Activated T-helper 9 cell treated with anti-CD3 and anti-CD28 coated beads, Interleukin-2, amount 50 U/mL, for 16 hours (primary cell): ENCODE measurements around the gene SDHAF1.
"Not testable (repeated sequence)": the region's sequence is repeated elsewhere in the genome, so short reads cannot be mapped to it uniquely, and the experiment has no call there.

Experiments
- DNase-seq: peaks from one replicate; pipeline ENCODE4 v3.0.0-alpha.2; 2020; ENCODE audit warnings: low read depth

Gene SDHAF1

DNA sequence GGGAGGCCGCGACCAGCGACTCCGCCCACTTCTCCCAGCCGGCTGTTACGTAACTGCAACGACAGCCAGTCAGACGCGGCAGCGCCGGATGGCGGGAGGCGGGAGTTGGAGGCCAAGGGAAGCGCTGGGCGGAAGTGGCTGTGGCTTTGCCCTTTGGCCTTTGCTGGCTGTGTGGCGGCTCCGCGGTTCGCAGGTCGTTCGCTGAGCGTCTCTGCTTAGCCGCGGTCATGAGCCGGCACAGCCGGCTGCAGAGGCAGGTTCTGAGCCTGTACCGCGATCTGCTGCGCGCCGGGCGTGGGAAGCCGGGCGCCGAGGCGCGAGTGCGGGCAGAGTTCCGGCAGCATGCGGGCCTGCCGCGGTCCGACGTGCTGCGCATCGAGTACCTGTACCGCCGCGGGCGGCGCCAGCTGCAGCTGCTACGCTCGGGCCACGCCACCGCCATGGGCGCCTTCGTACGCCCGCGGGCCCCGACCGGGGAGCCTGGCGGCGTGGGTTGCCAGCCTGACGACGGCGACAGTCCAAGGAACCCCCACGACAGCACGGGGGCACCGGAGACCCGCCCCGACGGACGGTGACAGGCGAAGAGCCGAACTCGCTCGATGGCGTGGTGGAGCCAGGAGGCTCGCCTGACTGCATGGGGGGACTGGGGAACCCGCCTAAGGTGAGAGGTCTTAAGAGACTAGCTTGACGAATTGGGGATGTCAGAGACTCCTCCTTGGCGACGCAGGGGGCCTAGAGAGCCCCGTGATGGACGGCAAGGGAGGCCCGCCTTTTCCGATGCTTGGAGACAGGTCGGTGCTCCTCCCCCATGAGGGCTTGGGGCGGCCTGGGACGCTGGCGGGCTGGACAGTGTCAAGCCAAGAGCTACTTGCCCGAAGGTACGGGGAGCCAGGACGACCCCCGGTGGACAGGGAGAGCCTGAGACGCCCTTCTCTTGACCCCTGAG, at the start of gene SDHAF1:
Gene SDHAF1, plus strand, starts transcription at position 141 of the 946 bp plus-strand sequence. Its CDS starts 87 bp downstream, at position 228.
- DNase-seq: peak; percentile 91

DNA sequence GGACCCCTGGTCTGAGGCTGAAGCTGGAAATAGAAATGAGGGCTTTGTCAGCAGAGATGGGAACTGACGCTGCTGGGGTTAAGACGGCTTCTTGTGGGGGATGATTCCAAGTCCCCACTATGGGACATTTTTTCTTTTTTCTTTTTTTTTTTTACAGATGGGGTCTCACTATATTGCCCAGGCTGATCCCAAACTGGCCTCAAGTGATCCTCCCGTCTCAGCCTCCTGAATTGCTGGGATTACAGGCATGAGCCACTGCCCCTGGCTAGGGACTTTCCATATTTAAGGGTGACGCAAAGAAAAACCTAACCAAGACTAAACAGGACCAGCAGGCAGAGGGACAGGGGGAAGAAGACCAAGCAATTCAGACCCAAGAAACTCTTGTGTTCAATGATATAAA, 48.8 kb upstream of the SDHAF1 start:
- DNase-seq: no peak

- no peak for DNase-seq
Observed at GRCh38 chr19:35949131-35949530, 45.9 kb upstream of the SDHAF1 start.

DNA sequence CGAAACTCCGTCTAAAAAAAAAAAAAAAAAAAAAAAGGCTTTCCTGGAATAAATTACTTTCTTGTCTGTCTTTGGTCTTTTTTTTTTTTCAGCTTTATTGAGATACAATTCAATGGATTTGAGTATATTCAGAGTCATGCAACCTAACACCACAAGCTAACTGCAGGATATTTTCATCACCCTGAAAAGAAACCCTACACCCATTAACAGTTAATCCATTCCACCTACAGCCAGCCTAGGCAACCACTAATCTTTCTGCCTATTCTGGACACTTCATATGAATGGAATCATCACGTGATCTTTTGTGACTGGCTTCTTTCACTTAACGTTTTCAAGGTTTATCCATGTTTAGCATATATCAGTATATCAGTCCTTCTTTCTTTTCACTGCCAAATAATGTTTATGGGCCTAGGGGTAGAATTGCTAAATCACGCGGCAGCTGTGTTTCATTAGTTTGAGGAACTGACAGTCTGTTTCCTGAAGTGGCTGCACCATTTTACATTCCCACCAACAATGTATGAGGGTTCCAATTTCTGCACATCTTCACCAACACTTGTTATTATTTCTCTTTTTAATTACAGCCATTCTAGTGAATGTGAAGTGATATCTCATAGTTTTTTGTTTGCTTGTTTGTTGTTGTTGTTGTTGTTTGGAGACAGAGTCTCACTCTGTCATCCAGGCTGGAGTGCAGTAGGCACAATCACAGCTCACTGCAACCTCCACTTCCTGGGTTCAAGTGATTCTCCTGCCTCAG, 38.9 kb upstream of the SDHAF1 start:
- DNase-seq: no peak

- not testable (repeated sequence) for DNase-seq
Observed at GRCh38 chr19:35957411-35957810, 37.6 kb upstream of the SDHAF1 start.

- DNase-seq: no peak
Observed at GRCh38 chr19:35958660-35959039, 36.3 kb upstream of the SDHAF1 start.

DNA sequence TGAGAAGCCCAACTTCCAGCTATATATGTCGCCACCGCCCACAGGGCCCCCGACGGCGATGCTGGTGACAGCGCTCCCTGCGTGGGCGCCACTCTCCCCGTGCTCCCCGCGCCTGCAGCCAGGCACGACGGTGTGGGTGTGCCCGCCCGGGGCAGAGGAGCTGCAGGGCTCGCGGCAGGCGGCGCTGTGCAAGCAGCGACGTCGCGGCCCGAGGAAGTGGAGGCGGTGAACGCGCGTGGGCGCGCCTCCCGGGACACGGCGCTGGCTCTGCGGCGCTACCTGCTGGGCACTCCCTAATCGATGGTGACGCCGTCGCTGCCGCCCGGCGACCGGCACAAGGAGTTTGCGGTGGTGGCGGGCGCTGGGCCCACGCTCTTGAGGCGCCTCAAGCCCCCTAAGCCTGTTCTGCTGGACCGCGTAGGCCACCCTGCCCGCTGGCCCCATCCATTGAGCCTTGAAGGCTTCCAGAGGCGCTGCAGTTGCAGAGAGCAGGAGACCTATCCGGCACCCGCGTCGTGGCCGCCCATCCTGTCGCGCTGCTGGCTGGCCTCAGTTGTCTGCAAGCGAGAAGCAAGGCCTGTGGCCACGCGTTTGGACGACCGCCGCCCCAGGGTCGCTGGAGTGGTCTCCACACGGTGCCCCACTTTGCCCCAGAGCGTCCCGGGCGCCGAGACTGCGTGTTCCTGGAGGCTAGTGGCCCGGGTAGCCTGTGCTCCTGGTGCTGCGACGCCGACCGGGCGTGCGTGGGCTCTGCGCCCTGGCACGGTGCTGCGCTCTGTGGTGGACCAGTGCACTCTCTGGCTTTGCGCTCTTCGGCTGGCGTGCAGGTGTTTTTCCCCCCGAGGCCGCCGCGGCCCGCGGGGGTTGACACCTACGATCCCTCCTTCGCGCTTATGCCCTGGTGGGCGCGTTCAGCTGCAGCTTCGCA, 35.7 kb upstream of the SDHAF1 start:
- DNase-seq: peak; percentile 80

DNA sequence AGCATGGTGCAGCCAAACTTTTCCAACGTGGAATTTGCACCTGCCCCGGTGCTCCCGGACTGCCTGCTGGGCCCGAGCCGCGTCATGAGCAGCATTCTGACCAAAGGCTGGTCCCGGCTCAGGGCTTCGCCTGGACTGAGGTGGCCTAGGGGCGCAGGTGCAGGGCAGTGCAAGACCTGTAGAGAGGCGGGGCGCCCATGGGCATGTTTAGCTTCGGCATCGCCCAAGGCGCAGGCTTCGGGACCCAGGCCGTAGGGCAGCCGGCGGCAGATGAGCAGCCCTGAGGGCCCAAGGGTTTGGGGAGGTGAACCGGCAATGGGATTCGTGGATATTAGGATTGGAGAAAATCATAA, 35.0 kb upstream of the SDHAF1 start:
- no peak for DNase-seq

GRCh38 chr19:35960432-35960972, 34.5 kb upstream of the SDHAF1 start:
- no peak for DNase-seq

DNA sequence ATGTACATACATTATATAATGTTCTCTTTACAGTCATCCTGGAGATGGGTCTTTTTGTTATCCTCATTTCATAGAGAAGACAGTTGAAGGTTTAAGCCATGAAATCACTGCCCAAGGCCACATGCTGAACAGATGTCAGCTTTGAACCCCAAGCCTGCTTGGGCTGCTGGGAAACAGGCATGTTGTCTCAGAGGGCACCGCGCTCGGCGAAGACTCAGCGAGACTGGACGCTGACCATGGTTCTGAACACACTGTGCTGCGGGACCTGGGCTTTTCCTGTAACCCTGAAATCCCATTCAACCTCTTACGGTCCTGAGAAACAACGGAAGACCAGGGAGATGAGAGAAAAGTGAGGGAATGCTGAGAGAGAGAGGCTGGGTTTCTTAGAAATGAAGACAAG, 31.5 kb upstream of the SDHAF1 start:
- no peak for DNase-seq

- DNase-seq: no peak
Observed at GRCh38 chr19:35966771-35967170, 28.2 kb upstream of the SDHAF1 start.

GRCh38 chr19:35973487-35973886, 21.5 kb upstream of the SDHAF1 start:
- DNase-seq: no peak

DNA sequence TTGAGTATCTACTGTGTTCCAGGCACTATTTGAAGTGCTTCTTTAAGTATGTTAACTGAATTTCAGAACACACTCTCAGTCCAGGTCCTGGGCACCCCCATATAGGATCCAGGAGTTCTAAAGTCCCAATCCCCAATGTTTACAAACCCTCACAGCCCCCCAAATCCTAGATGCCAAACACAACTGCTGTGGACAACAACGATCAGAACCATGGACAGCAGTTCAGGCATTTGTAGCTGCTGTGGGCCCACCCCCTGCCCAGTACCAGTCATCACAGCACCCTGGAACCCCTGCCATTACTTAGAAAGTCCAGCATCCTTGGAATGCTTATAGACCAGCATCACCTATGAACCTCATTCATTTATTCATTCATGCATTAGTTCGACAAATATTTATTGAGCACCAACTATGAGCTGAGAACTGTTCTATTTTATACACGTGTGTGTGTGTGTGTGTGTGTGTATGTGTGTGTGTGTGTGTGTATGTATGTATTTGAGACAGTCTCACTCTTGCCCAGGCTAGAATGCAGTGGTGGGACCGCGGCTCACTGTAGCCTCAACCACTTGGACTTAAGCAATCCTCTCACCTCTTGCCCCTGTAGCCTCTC, 19.3 kb upstream of the SDHAF1 start:
- no peak for DNase-seq

- no peak for DNase-seq
Observed at GRCh38 chr19:35977446-35978222, 17.4 kb upstream of the SDHAF1 start.

- no peak for DNase-seq
Observed at GRCh38 chr19:35978271-35978670, 16.7 kb upstream of the SDHAF1 start.

- DNase-seq: no peak
Observed at GRCh38 chr19:35978832-35979365, 16.1 kb upstream of the SDHAF1 start.

DNA sequence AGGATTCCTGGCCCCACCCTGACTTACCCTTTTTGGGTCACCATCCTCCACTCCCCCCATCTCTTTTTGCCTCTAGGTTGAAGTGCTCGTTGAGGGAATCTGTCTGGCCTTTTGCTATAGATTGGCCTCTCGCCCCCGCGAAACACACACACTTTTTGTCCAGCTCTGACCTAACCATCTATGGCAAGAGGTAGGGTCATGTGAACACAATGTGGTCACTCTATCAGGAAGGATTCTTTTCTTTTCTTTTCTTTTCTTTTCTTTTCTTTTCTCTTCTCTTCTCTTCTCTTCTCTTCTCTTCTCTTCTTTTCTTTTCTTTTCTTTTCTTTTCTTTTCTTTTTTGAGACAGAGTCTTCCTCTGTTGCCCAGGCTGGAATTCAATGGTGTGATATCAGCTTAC, 14.0 kb upstream of the SDHAF1 start:
- not testable (repeated sequence) for DNase-seq

- no peak for DNase-seq
Observed at GRCh38 chr19:35983177-35983576, 11.8 kb upstream of the SDHAF1 start.

DNA sequence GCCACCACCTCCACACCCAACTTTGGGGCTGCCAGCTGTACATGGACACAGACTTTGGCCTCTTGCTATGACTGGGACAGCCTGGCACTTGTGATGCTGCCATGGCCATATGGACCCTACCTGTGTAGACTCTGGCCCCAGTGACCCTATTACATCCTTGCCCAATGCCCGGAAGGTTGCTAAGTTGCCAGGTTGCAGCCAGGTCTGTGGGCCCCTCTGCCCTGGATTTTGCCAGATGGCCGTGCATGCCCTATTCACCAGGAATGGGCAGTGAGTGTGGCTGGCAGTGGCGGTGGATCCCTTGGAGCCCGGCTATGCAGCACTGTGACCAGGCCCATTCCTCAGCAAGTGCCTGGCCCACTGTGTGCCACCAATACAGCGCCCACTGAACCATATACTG, 8.9 kb upstream of the SDHAF1 start:
- DNase-seq: no peak
